ENCODE data around the gene PNLIPRP2.

DNA sequence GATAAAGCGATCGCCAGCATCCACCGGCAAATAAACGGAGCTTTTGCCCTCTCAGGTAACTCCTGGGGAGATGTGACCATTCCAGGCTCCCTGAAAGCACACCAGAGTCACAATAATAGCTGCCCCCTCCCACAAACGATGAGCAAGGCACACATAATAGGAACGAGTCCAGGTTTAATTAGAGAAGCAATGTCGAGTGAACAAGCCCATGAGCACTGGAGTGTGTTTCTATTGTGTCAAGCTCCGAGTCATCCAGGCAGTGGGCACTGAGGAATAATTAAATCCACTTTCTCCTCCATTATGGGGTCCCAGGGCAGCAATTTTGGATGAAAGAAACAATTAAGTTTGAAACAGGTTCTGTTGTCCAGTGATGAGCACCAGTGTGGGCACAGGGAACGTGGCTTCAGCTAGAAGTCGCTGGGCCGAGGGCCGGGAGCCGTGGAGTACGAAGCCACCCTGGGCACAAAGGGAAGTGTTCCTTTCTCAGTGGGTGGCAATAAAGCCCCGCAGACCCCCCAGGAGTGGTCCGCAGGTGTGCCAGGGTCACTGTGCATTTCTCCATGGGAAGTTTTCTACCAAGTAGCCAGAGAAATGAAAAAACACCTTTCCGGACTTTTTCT, 12.0 kb downstream of the PNLIPRP2 start:
- TF ChIP-seq, protein P1, sequence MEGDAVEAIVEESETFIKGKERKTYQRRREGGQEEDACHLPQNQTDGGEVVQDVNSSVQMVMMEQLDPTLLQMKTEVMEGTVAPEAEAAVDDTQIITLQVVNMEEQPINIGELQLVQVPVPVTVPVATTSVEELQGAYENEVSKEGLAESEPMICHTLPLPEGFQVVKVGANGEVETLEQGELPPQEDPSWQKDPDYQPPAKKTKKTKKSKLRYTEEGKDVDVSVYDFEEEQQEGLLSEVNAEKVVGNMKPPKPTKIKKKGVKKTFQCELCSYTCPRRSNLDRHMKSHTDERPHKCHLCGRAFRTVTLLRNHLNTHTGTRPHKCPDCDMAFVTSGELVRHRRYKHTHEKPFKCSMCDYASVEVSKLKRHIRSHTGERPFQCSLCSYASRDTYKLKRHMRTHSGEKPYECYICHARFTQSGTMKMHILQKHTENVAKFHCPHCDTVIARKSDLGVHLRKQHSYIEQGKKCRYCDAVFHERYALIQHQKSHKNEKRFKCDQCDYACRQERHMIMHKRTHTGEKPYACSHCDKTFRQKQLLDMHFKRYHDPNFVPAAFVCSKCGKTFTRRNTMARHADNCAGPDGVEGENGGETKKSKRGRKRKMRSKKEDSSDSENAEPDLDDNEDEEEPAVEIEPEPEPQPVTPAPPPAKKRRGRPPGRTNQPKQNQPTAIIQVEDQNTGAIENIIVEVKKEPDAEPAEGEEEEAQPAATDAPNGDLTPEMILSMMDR (IDR thresholded peaks at IDR 0.05; ENCODE audit: poor library complexity) = no peak
- no peak for TF ChIP-seq EZH2 (IDR thresholded peaks at IDR 0.05; ENCODE audit: borderline replicate concordance)
- no peak for TF ChIP-seq EZH2phosphoT487 (IDR thresholded peaks at IDR 0.05; ENCODE audit: low read depth, severe bottlenecking, unreplicated experiment)
